OCI-LY1 (cell line): ENCODE data around the gene ILF3.

Experiments used
- H2AFZ ChIP-seq: fragments of 200-600 bp; sonication (generic), shearing (Covaris generic); 2 replicates; pipeline ENCODE4 v1.6.0; 2014; ENCODE audit warnings: antibody characterized with exemption, mild to moderate bottlenecking, low read length
- H3F3A ChIP-seq: fragments of 200-600 bp; sonication (generic), shearing (Covaris generic); 2 replicates; pipeline ENCODE4 v1.6.0; 2014; ENCODE audit warnings: mild to moderate bottlenecking, antibody characterized with exemption, low read length, moderate library complexity; ENCODE audit not compliant: insufficient read depth
- H3K27ac ChIP-seq: fragments of 200-600 bp; sonication (generic); 2 replicates; pipeline ENCODE4 v1.5.1; 2014; ENCODE audit warnings: low read length, mixed run types, mild to moderate bottlenecking, low read depth; ENCODE audit not compliant: poor library complexity, severe bottlenecking
- H3K27me3 ChIP-seq: fragments of 200-600 bp; sonication (generic); 2 replicates; pipeline ENCODE4 v1.6.0; 2014; ENCODE audit warnings: antibody characterized with exemption, mild to moderate bottlenecking, low read length, moderate library complexity; ENCODE audit not compliant: insufficient read depth
- H3K36me3 ChIP-seq: fragments of 200-600 bp; sonication (generic); 2 replicates; pipeline ENCODE4 v1.6.1; 2014; ENCODE audit warnings: mild to moderate bottlenecking, antibody characterized with exemption, low read length, moderate library complexity, mixed read lengths; ENCODE audit not compliant: insufficient read depth
- H3K4me1 ChIP-seq: fragments of 200-600 bp; sonication (generic); 2 replicates; pipeline ENCODE4 v1.5.1; 2014; ENCODE audit warnings: mild to moderate bottlenecking, low read length, moderate library complexity; ENCODE audit not compliant: insufficient read depth, severe bottlenecking
- H3K4me2 ChIP-seq: fragments of 200-600 bp; sonication (generic), shearing (Covaris generic); 2 replicates; pipeline ENCODE4 v1.6.1; 2014; ENCODE audit warnings: low read length
- H3K4me3 ChIP-seq: fragments of 200-600 bp; sonication (generic); 2 replicates; pipeline ENCODE4 v1.5.1; 2014; ENCODE audit warnings: low read length, low read depth, mild to moderate bottlenecking, mixed read lengths; ENCODE audit not compliant: poor library complexity, severe bottlenecking
- H3K79me2 ChIP-seq: fragments of 200-600 bp; shearing (Covaris generic); 2 replicates; pipeline ENCODE4 v1.6.1; 2016; ENCODE audit warnings: mixed run types, low read length, mixed read lengths; ENCODE audit not compliant: insufficient read depth
- H3K9ac ChIP-seq: fragments of 200-600 bp; sonication (generic), shearing (Covaris generic); 2 replicates; pipeline ENCODE4 v1.6.1; 2014; ENCODE audit warnings: mild to moderate bottlenecking, low read length, mixed read lengths
- H3K9me2 ChIP-seq: fragments of 200-600 bp; sonication (generic), shearing (Covaris generic); 2 replicates; pipeline ENCODE4 v1.6.1; 2014; ENCODE audit warnings: low read depth, mild to moderate bottlenecking, low read length, mixed read lengths
- H3K9me3 ChIP-seq: fragments of 200-600 bp; shearing (Covaris generic); 2 replicates; pipeline ENCODE4 v1.6.1; 2014; ENCODE audit warnings: low read length, mixed read lengths
- H4K20me1 ChIP-seq: fragments of 200-600 bp; sonication (generic), shearing (Covaris generic); 2 replicates; pipeline ENCODE4 v1.6.0; 2016; ENCODE audit warnings: mild to moderate bottlenecking, low read length; ENCODE audit not compliant: insufficient read depth
- EZH2 ChIP-seq: fragments of 200-600 bp; sonication (generic), shearing (Covaris generic); IDR thresholded peaks from 2 replicates; pipeline ENCODE4 v1.8.0; 2017; ENCODE audit warnings: borderline replicate concordance, mixed run types, mild to moderate bottlenecking, antibody characterized with exemption, low read length, moderate library complexity, mixed read lengths
- TF ChIP-seq, protein P1 (sequence below): fragments of 200-600 bp; sonication (generic), shearing (Covaris generic); IDR thresholded peaks from 2 replicates; pipeline ENCODE4 v1.5.1; 2017; ENCODE audit warnings: mild to moderate bottlenecking, antibody characterized with exemption, low read length, moderate library complexity, mixed read lengths

The ILF3 gene

DNA sequence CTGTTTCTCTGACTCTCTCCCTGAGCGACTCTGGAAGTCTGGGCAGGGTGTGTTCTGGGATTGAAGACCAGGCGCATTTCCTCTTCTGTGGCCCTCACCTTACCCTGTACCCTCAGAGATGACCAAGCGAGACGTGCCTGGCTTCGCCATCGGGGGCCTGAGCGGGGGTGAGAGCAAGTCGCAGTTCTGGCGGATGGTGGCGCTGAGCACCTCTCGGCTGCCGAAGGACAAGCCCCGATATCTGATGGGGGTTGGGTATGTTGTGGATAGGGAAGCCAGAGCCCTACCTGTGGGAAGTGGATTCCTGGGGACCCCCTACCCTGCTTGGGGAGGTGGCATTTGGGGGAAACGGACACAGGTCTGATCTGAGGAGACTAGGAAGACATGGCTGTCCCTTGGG is 57.9 kb downstream of the ILF3 start:
- Histone ChIP-seq H3F3A (no peaks in the 10 kb centered on the region), H2AFZ (no peak overlapping the region)
- no peak for TF ChIP-seq EZH2
- TF ChIP-seq, protein P1, sequence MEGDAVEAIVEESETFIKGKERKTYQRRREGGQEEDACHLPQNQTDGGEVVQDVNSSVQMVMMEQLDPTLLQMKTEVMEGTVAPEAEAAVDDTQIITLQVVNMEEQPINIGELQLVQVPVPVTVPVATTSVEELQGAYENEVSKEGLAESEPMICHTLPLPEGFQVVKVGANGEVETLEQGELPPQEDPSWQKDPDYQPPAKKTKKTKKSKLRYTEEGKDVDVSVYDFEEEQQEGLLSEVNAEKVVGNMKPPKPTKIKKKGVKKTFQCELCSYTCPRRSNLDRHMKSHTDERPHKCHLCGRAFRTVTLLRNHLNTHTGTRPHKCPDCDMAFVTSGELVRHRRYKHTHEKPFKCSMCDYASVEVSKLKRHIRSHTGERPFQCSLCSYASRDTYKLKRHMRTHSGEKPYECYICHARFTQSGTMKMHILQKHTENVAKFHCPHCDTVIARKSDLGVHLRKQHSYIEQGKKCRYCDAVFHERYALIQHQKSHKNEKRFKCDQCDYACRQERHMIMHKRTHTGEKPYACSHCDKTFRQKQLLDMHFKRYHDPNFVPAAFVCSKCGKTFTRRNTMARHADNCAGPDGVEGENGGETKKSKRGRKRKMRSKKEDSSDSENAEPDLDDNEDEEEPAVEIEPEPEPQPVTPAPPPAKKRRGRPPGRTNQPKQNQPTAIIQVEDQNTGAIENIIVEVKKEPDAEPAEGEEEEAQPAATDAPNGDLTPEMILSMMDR: no peak

DNA sequence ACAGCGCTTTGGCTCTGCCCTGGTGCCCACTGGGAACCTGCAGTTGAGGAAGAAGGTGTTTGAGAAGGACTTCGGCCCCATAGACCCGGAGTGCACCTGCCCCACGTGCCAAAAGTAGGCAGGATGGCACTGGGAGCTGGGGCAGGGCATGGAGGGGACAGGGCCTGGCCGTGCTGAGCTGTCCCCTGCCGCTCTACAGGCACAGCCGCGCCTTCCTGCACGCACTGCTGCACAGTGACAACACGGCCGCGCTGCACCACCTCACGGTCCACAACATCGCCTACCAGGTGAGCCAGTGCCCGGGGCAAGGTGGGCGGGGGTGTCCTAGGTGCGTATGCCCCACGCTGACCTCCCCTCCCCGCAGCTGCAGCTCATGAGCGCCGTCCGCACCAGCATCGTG is 58.6 kb downstream of the ILF3 start:
- Histone ChIP-seq H3K4me2 (no peak overlapping the region), H3K4me3 (no peak overlapping the region)

More for the DNA sequence above, 57.9 kb downstream of the ILF3 start:
- no peak overlapping the region for H3K4me3 ChIP-seq
- peaks cover 16% of the 10 kb centered on the region; the same call in 1 of the 2 replicates for H3K36me3 ChIP-seq
- H3K9me3 ChIP-seq: no peaks in the 10 kb centered on the region
- peaks cover 11% of the 10 kb centered on the region for H3K4me1 ChIP-seq
- no peaks in the 10 kb centered on the region for H3K27me3 ChIP-seq
- H4K20me1 ChIP-seq: no peaks in the 10 kb centered on the region
- H3K79me2 ChIP-seq: no peaks in the 10 kb centered on the region
- H3K4me2 ChIP-seq: no peak overlapping the region
- H3K9ac ChIP-seq: no peak overlapping the region
- H3K27ac ChIP-seq: no peak overlapping the region
- H3K9me2 ChIP-seq: no peaks in the 10 kb centered on the region

DNA sequence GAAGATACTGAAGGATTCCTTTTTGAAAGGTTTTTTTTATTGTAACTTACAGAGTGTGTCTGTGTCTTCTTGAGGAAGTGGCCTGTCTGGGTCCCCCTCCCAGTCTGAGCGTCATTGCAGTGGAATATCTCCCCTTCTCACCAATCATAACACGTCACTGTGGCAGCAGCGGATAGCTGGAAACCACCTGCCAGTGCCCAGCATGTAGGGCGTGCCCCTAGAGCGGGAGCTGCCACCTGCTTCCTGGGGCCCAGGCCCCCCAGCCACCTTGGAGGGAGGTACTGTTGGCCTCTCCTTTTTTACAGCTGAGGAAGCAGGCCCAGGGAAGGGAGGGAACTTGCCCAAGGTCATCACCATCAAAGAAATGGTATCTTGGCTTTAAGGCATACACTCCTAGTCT is 59.2 kb downstream of the ILF3 start:
- Histone ChIP-seq H4K20me1 (no peaks in the 10 kb centered on the region), H3K9me2 (no peaks in the 10 kb centered on the region), H3K36me3 (peaks cover 10% of the 10 kb centered on the region; the same call in 1 of the 2 replicates), H3K4me1 (peaks cover 13% of the 10 kb centered on the region), H3K9ac (no peak overlapping the region), H3K4me2 (no peak overlapping the region), H3K79me2 (peaks cover 2% of the 10 kb centered on the region), H3K27me3 (no peaks in the 10 kb centered on the region), H3F3A (no peaks in the 10 kb centered on the region), H3K9me3 (no peaks in the 10 kb centered on the region), H3K4me3 (no peak overlapping the region), H3K27ac (no peak overlapping the region), H2AFZ (no peak overlapping the region)
- TF ChIP-seq EZH2: no peak
- TF ChIP-seq, protein P1: no peak

More for the DNA sequence above, 58.6 kb downstream of the ILF3 start:
- Histone ChIP-seq H4K20me1 (no peaks in the 10 kb centered on the region), H2AFZ (no peak overlapping the region), H3K9me3 (no peaks in the 10 kb centered on the region), H3K27ac (no peak overlapping the region), H3K9me2 (no peaks in the 10 kb centered on the region), H3K27me3 (no peaks in the 10 kb centered on the region), H3K36me3 (peaks cover 10% of the 10 kb centered on the region; the same call in 1 of the 2 replicates), H3K4me1 (peaks cover 13% of the 10 kb centered on the region), H3K79me2 (no peaks in the 10 kb centered on the region), H3K9ac (no peak overlapping the region), H3F3A (no peaks in the 10 kb centered on the region)
- TF ChIP-seq, protein P1: no peak
- no peak for TF ChIP-seq EZH2
